H1 (cell line): Measurements from ENCODE around the gene MARCHF3. TPM values are rescaled to one million over a fixed set of nuclear protein-coding genes. Genes with fewer than 3 reads are reported as not detected.

Experiments used
- CTCF ChIA-PET: fragments of 300-600 bp; sonication (Branson Sonifier 250); formaldehyde crosslinking; loops from one replicate; lab custom pipeline; 2021; ENCODE audit not compliant: partially characterized antibody; lab: Charles Lee
- POLR2A ChIA-PET: fragments of 300-600 bp; sonication (Branson Sonifier 250); formaldehyde crosslinking; loops from one replicate; lab custom pipeline; 2021; ENCODE audit warnings: inconsistent platforms; ENCODE audit not compliant: partially characterized antibody; lab: Charles Lee
- DNase-seq, 2 experiments: peaks; one replicate each; pipeline versions ENCODE4 v3.0.0 to v3.0.0-alpha.2; 2010 to 2022; ENCODE audit warnings: low spot score in 2 of 2, low read depth in 1 of 2, mixed read lengths in 1 of 2
- FAIRE-seq: peaks from 2 replicates; lab custom pipeline; 2011; peaks lifted over from hg19 to GRCh38; lab: Jason Lieb, UNC
- H2AFZ ChIP-seq: 2 replicates; pipeline ENCODE4 v1.8.1; 2012; ENCODE audit warnings: low read length, inconsistent platforms
- H2AK5ac ChIP-seq: 2 replicates; pipeline ENCODE4 v1.6.1; 2013; ENCODE audit warnings: low read depth, low read length
- H2BK120ac ChIP-seq: replicated peaks from 2 replicates; pipeline ENCODE3; 2013; ENCODE audit warnings: low read depth, low read length, inconsistent platforms
- H2BK12ac ChIP-seq: 2 replicates; pipeline ENCODE4 v1.6.1; 2013; ENCODE audit warnings: low read depth, low read length
- H2BK15ac ChIP-seq: 2 replicates; pipeline ENCODE4 v1.6.1; 2013; ENCODE audit warnings: low read length
- H2BK20ac ChIP-seq: 2 replicates; pipeline ENCODE4 v1.6.1; 2013; ENCODE audit warnings: low read length
- H2BK5ac ChIP-seq: 2 replicates; pipeline ENCODE4 v1.6.1; 2013; ENCODE audit warnings: low read depth, low read length
- H3K14ac ChIP-seq: 2 replicates; pipeline ENCODE4 v1.6.1; 2013; ENCODE audit warnings: inconsistent platforms; ENCODE audit not compliant: insufficient read length
- H3K18ac ChIP-seq: 2 replicates; pipeline ENCODE4 v1.6.1; 2013; ENCODE audit warnings: low read length; ENCODE audit errors: extremely low read depth
- H3K23ac ChIP-seq: 2 replicates; pipeline ENCODE4 v1.6.1; 2013; ENCODE audit warnings: inconsistent platforms; ENCODE audit not compliant: insufficient read length
- H3K23me2 ChIP-seq: 2 replicates; pipeline ENCODE4 v1.6.1; 2013; ENCODE audit warnings: low read depth, low read length
- H3K27ac ChIP-seq: 2 replicates; pipeline ENCODE4 v1.6.1; 2011; ENCODE audit warnings: low read depth, low read length, inconsistent platforms
- H3K27me3 ChIP-seq, 4 experiments: replicated peaks in 1 of 4; 1 replicate in 1 of 4; 2 replicates in 3 of 4; pipeline versions ENCODE4 v1.6.1 to v1.8.1; 2011 to 2013; ENCODE audit warnings: low read length in 3 of 4, mild to moderate bottlenecking in 3 of 4, inconsistent platforms in 2 of 4, mixed read lengths in 2 of 4, moderate library complexity in 1 of 4; ENCODE audit not compliant: control insufficient read depth in 3 of 4, insufficient read depth in 3 of 4; ENCODE audit errors: extremely low read depth in 1 of 4
- H3K36me3 ChIP-seq, 4 experiments: 2 replicates each; pipeline versions ENCODE4 v1.6.1 to v1.8.1; 2011 to 2013; ENCODE audit warnings: mild to moderate bottlenecking in 4 of 4, low read length in 3 of 4, moderate library complexity in 2 of 4, control low read depth in 1 of 4, inconsistent platforms in 1 of 4; ENCODE audit not compliant: insufficient read depth in 4 of 4, control insufficient read depth in 2 of 4
- H3K4ac ChIP-seq: replicated peaks from 2 replicates; pipeline ENCODE3; 2013; ENCODE audit warnings: low read length, low read depth, mixed read lengths, inconsistent platforms; ENCODE audit not compliant: insufficient read length
- H3K4me1 ChIP-seq, 4 experiments: replicated peaks in 1 of 4; 1 replicate in 1 of 4; 2 replicates in 3 of 4; pipeline versions ENCODE4 v1.6.1 to v1.8.1; 2011 to 2013; ENCODE audit warnings: low read length in 3 of 4, inconsistent platforms in 2 of 4, mixed read lengths in 1 of 4; ENCODE audit not compliant: insufficient read depth in 4 of 4, control insufficient read depth in 3 of 4
- H3K4me2 ChIP-seq, 2 experiments: 2 replicates each; pipeline versions ENCODE4 v1.6.1 to v1.8.1; 2011 to 2013; ENCODE audit warnings: low read depth in 2 of 2, low read length in 2 of 2, control low read depth in 1 of 2, inconsistent platforms in 1 of 2, mild to moderate bottlenecking in 1 of 2; ENCODE audit not compliant: insufficient read depth in 1 of 2
- H3K4me3 ChIP-seq, 4 experiments: fragments of 200-600, 300-600 bp in 1 of 4; sonication (generic), shearing (Covaris generic), sonication (Bioruptor Twin) in 1 of 4; 2 replicates each; pipeline versions ENCODE4 v1.5.1 to v1.8.1; 2011 to 2016; ENCODE audit warnings: low read length in 4 of 4, low read depth in 3 of 4, control low read depth in 2 of 4, inconsistent platforms in 2 of 4, mild to moderate bottlenecking in 2 of 4, mixed read lengths in 1 of 4, moderate library complexity in 1 of 4; ENCODE audit not compliant: insufficient read depth in 2 of 4; ENCODE audit errors: extremely low read depth in 1 of 4
- H3K56ac ChIP-seq: replicated peaks from 2 replicates; pipeline ENCODE3; 2013; ENCODE audit warnings: low read depth, mild to moderate bottlenecking, mixed read lengths, low read length, inconsistent platforms; ENCODE audit not compliant: insufficient read length
- H3K79me1 ChIP-seq: 2 replicates; pipeline ENCODE4 v1.6.1; 2013; ENCODE audit warnings: low read depth, low read length, control low read depth
- H3K79me2 ChIP-seq, 2 experiments: 2 replicates each; pipeline versions ENCODE4 v1.6.1 to v1.8.1; 2012 to 2013; ENCODE audit warnings: low read length in 2 of 2, mild to moderate bottlenecking in 2 of 2, inconsistent platforms in 1 of 2; ENCODE audit not compliant: insufficient read depth in 2 of 2, control insufficient read depth in 1 of 2
- H3K9ac ChIP-seq, 4 experiments: replicated peaks in 1 of 4; 1 replicate in 1 of 4; 2 replicates in 3 of 4; pipeline versions ENCODE4 v1.6.1 to v1.8.1; 2011 to 2013; ENCODE audit warnings: low read depth in 3 of 4, low read length in 3 of 4, control low read depth in 2 of 4, mild to moderate bottlenecking in 2 of 4, moderate library complexity in 2 of 4, inconsistent platforms in 1 of 4; ENCODE audit errors: extremely low read depth in 1 of 4
- H3K9me3 ChIP-seq, 2 experiments: 2 replicates each; pipeline versions ENCODE4 v1.6.1 to v1.8.1; 2012 to 2013; ENCODE audit warnings: mild to moderate bottlenecking in 2 of 2, moderate library complexity in 2 of 2, control low read depth in 1 of 2, inconsistent platforms in 1 of 2, low read depth in 1 of 2, low read length in 1 of 2, mixed read lengths in 1 of 2; ENCODE audit not compliant: insufficient read depth in 2 of 2
- H4K20me1 ChIP-seq, 2 experiments: replicated peaks in 1 of 2; 2 replicates each; pipeline versions ENCODE3 to v1.8.1; 2011 to 2013; ENCODE audit warnings: inconsistent platforms in 2 of 2, low read length in 2 of 2, mild to moderate bottlenecking in 1 of 2; ENCODE audit not compliant: insufficient read depth in 2 of 2, control insufficient read depth in 1 of 2
- H4K5ac ChIP-seq: 2 replicates; pipeline ENCODE4 v1.6.1; 2013; ENCODE audit warnings: low read length, low read depth, mixed read lengths, inconsistent platforms; ENCODE audit not compliant: insufficient read length
- H4K8ac ChIP-seq: 2 replicates; pipeline ENCODE4 v1.8.0; 2013; ENCODE audit warnings: mild to moderate bottlenecking, moderate library complexity, low read length, inconsistent platforms; ENCODE audit not compliant: insufficient read depth; ENCODE audit errors: extremely low read depth
- H4K91ac ChIP-seq: replicated peaks from 2 replicates; pipeline ENCODE3; 2013; ENCODE audit warnings: low read length, mixed read lengths, inconsistent platforms; ENCODE audit not compliant: insufficient read length
- ATF3 ChIP-seq: IDR thresholded peaks from 2 replicates; pipeline ENCODE4 v1.6.1; 2011; ENCODE audit warnings: low read depth, mild to moderate bottlenecking, low read length; ENCODE audit not compliant: insufficient read depth
- BCL11A ChIP-seq, 2 experiments: IDR thresholded peaks; one replicate each; pipeline ENCODE4 v1.6.1; 2011; ENCODE audit warnings: low read depth in 2 of 2, low read length in 2 of 2, mild to moderate bottlenecking in 2 of 2
- BRCA1 ChIP-seq: IDR thresholded peaks from 2 replicates; pipeline ENCODE4 v1.6.1; 2012; ENCODE audit warnings: low read depth, low read length, improper control_type of control experiment
- EGR1 ChIP-seq: IDR thresholded peaks from 2 replicates; pipeline ENCODE4 v1.6.1; 2011; ENCODE audit warnings: low read depth, low read length, borderline replicate concordance
- FOSL1 ChIP-seq: IDR thresholded peaks from 2 replicates; pipeline ENCODE4 v1.6.1; 2011; ENCODE audit warnings: mild to moderate bottlenecking, low read depth, low read length, moderate library complexity; ENCODE audit not compliant: insufficient read depth
- GABPA ChIP-seq: IDR thresholded peaks from 2 replicates; pipeline ENCODE4 v1.6.1; 2011; ENCODE audit warnings: mild to moderate bottlenecking, low read length, moderate library complexity, borderline replicate concordance; ENCODE audit not compliant: insufficient read depth
- MAFK ChIP-seq: IDR thresholded peaks from 2 replicates; pipeline ENCODE4 v1.6.1; 2012; ENCODE audit warnings: low read depth, mild to moderate bottlenecking, improper control_type of control experiment, low read length
- SIN3A ChIP-seq, 2 experiments: IDR thresholded peaks in 1 of 2; conservative IDR thresholded peaks in 1 of 2; 2 replicates each; pipeline ENCODE4 v1.6.1; 2011 to 2012; ENCODE audit warnings: low read length in 2 of 2, improper control_type of control experiment in 1 of 2, low read depth in 1 of 2, mild to moderate bottlenecking in 1 of 2
- WGBS, 2 experiments: shearing (Covaris generic) in 1 of 2; methylation state at CpG; one replicate each; pipeline versions ENCODE4 v1.1.6 to v1.1.7; 2013 to 2015; ENCODE audit warnings: low lambda C conversion rate in 2 of 2, mixed read lengths in 2 of 2, inconsistent platforms in 1 of 2, low coverage in 1 of 2, missing lambda C conversion rate in 1 of 2; ENCODE audit not compliant: insufficient replicate concordance in 2 of 2, insufficient coverage in 1 of 2, insufficient read length in 1 of 2; ENCODE audit errors: extremely low coverage in 1 of 2, missing lambda C conversion rate in 1 of 2; 5-methylcytosine and 5-hydroxymethylcytosine counted together
- polyA plus RNA-seq, 7 experiments: library from polyadenylated mRNA; depleted of rRNA in 3 of 7; stranded (reverse) in 5 of 7; unstranded in 2 of 7; fragments of >200 nt in 5 of 7; fragments of 200-250 nt in 2 of 7; gene quantifications; 1 replicate in 5 of 7; 2 replicates in 1 of 7; 4 replicates in 1 of 7; pipeline versions ENCODE4 v1.2.1 to v1.2.3, GENCODE V29; 2011 to 2013; ENCODE audit warnings: missing spikeins in 2 of 7, mixed read lengths in 2 of 7
- total RNA-seq: library from RNA; stranded (reverse); fragmentation: NEBNext Ultra II Directional; extraction: Animal tissue kit (Norgen Biotek cat#: 25700); gene quantifications from 2 replicates; pipeline ENCODE4 v1.2.1, GENCODE V29; 2021

Gene MARCHF3
- total and polyA plus RNA-seq, 2 of the 8 experiments (the other 6 are each of a cell fraction or from before 2014, with no cell fraction given), result 12.0 to 16.9 TPM

GRCh38 chr5:127038550-127038949 is 8.2 kb upstream of the MARCHF3 start:
- Histone ChIP-seq H3K18ac (no peak overlapping the region), H3K9ac (no peak overlapping the region), H2BK12ac (no peak overlapping the region), H3K4me3 (no peak overlapping the region), H3K36me3 (no peaks in the 10 kb centered on the region), H3K27ac (no peak overlapping the region), H3K79me2 (no peaks in the 10 kb centered on the region), H3K56ac (no peak overlapping the region), H4K20me1 (no peaks in the 10 kb centered on the region), H3K4me1 (peaks cover 2 to 18% (median 10%) of the 10 kb centered on the region in 4 experiments; a peak in 5 of 7 replicates), H3K23me2 (no peaks in the 10 kb centered on the region), H4K5ac (no peak overlapping the region), H2BK5ac (no peak overlapping the region), H2AK5ac (no peak overlapping the region), H2AFZ (no peak overlapping the region), H2BK120ac (no peak overlapping the region), H3K79me1 (no peaks in the 10 kb centered on the region), H4K91ac (no peak overlapping the region), H3K14ac (no peak overlapping the region)
- 89% methylated on average over 4 of the region's 4 CpGs; no CpG with 5 or more reads in 1 of the 2 experiments for WGBS, 2 experiments
- no peak for DNase-seq
- CTCF ChIA-PET, result interaction anchor here (1.6 kb wide), 1 partner anchor 10 kb away, joined by 5 read pairs; no protein-coding TSS in a partner anchor
- POLR2A ChIA-PET, result no interaction called here
- TF ChIP-seq FOSL1, result no peak
- TF ChIP-seq EGR1, result no peak
- no peak for TF ChIP-seq BRCA1
- no peak for TF ChIP-seq MAFK
- no peak for TF ChIP-seq ATF3
- TF ChIP-seq BCL11A (IDR thresholded peaks at IDR 0.05; ENCODE audit: low read depth in 2 of 2, low read length in 2 of 2), result no peak
- TF ChIP-seq SIN3A (conservative IDR thresholded peaks at IDR 0.05 in 1 of 2, IDR thresholded peaks at IDR 0.05 in 1 of 2; ENCODE audit: low read depth in 1 of 2, low read length in 2 of 2), result no peak
- no peak for TF ChIP-seq GABPA
- TF ChIP-seq, all 59 proteins: peak for 0
- H3K23ac ChIP-seq, result no peak overlapping the region
- H3K9me3 ChIP-seq, result no peaks in the 10 kb centered on the region
- H3K4me2 ChIP-seq, result no peak overlapping the region
- H2BK15ac ChIP-seq, result no peak overlapping the region
- no peak overlapping the region for H3K4ac ChIP-seq
- no peaks in the 10 kb centered on the region for H3K27me3 ChIP-seq
- H4K8ac ChIP-seq, result no peak overlapping the region
- no peak overlapping the region for H2BK20ac ChIP-seq
- FAIRE-seq, result no peak
